LNCaP clone FGC (cell line): ENCODE data around the gene XPO6.

ENCODE experiments used
- DNase-seq: peaks from one replicate; pipeline ENCODE4 v3.0.0-alpha.2; 2011; ENCODE audit warnings: low read depth
- H3K4me3 ChIP-seq: 2 replicates; pipeline ENCODE4 v1.5.1; 2011; ENCODE audit warnings: mild to moderate bottlenecking, low read depth, low read length, control low read depth
- CTCF ChIP-seq: IDR thresholded peaks from 2 replicates; pipeline ENCODE4 v1.5.1; 2012; ENCODE audit warnings: mild to moderate bottlenecking; ENCODE audit not compliant: control insufficient read depth, insufficient read depth; ENCODE audit errors: extremely low read depth

Gene XPO6

DNA sequence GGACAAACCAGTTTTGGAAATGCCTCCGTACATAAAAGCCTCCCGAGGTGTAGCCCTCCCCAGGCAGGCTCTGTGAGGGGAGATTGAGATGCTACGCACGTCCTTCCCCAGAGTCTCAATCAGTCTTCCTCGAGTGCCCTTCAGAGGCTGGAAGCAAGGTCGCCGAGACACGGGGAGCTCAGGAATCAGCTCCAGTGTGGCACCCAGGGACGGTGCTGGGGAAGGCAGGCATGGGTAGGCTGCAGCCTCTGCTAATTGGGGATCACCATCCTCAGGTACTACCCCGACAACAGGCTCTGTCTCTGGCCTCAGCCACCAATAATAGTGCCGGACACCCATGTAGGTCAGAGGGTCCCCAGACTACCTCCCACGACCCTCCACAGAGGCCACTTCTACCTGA is 120.1 kb downstream of the XPO6 start:
- TF ChIP-seq CTCF: no peak
- H3K4me3 ChIP-seq: no peak overlapping the region
- DNase-seq: no peak

DNA sequence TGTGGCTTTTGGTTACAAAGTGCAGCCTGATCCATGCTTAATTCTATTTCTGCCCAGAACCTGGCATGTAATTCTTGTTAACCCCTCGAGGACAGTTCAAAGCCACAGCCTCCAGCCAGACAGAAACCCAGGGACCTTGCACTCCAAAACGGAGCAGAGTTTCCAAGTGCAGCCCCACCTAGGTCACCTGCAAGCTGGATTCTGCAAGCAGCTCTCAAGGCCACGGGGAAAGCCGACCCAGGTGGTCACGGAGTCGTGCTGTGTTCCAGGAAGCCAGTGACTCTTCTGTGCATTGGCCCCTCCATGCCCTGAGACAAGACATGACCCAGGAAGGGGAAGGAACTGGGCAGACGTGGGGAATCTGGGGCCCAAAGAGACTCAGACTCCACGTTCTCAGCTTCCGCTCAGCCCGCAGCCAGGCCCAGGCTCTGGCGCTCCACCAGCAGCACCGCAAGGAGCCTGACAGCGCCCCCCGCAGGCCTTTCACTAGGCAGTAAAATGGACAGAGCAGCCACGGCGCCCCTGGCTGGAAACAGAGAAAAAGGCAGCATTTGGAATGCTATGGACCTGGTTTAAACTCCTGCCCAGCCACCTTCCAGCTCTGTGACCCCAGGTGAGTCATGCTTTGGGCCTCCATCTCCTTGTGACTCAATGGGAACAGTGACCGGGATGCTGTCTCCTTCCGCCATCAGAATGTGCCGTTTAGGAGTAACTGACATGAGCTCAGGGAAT is 121.0 kb downstream of the XPO6 start:
- no peak; the same call in 1 of the 2 replicates for TF ChIP-seq CTCF
- no peak for DNase-seq
- no peak overlapping the region for H3K4me3 ChIP-seq

- H3K4me3 ChIP-seq: no peak overlapping the region
- TF ChIP-seq CTCF: no peak
- DNase-seq: no peak
Measured at GRCh38 chr16:28089992-28090365, 121.8 kb downstream of the XPO6 start.

- DNase-seq: no peak
- TF ChIP-seq CTCF: no peak
- H3K4me3 ChIP-seq: no peak overlapping the region
Measured at GRCh38 chr16:28089205-28089991, 122.4 kb downstream of the XPO6 start.

DNA sequence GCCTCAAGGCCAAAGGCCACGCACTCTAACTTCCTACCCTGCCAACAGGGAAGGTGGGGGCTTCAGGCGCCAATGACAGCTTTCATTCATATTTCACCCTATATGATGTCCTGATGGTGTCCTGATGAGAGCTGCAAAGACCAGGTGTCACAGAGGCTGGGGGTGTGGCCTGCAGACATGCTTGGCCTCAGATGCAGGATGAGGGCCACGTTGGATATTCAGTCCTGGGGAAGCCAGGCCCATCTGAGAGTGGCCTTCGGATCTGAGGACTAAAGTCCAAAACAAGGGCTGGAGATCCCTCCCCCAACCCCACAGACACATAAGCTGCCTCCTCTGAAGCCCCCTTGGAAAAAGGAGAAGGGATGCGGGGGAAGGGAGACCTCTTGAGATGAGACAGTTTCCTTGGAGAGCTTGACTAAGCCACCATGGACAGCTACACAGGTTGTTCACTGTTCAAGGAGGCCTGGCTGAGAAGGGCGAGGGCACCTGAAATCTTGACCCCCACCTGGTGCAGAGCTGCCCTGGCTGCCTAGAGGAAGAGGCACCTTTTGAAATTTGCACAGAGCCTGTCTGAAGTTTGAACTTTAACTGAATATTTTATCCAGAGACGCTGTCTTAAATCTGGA is 124.0 kb downstream of the XPO6 start:
- no peak for TF ChIP-seq CTCF
- H3K4me3 ChIP-seq: no peak overlapping the region
- DNase-seq: no peak

DNA sequence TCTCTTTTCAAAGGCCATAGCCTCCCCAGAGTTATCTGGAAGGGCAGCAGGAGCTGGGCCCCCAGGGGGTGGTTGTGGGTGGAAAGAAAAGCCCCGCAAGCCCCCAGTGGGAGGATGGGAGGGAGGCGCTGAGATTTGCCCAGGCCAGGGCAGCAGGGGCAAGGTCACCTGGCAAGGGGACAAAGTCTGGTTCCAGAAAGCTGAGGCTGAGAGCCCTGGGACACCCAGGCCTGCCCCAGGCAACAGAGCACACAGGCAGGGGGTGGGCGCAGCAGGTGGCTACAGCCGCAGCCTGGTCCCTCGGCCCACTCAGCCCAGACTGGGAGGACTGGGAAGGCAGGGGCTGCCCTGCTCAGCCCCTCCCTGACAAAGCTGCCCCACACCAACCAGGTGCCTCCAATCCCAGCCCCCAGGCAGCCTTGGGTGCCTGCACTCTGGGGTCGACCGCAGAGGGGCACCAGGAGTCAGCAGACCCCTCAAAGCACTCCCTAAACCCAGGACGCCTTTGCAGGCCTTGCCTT is 124.6 kb downstream of the XPO6 start:
- DNase-seq: no peak
- H3K4me3 ChIP-seq: no peak overlapping the region
- TF ChIP-seq CTCF: no peak
